Measurements from ENCODE around the gene F5. TPM values are rescaled to one million over a fixed set of nuclear protein-coding genes. Genes with fewer than 3 reads are reported as not detected.

The F5 gene
- total and polyA plus RNA-seq, 2 experiments from 2014 or later: 0.16 TPM; not detected in 1

GRCh38 chr1:169538998-169539871 lies 47.0 kb downstream of the F5 start:
- Histone ChIP-seq H3K79me2 (replicated peaks; ENCODE audit: insufficient read depth) (no peaks in the 10 kb centered on the region), H3K4me3 (no peak overlapping the region), H3K4me1 (ENCODE audit: insufficient read depth) (no peaks in the 10 kb centered on the region), H3K27ac (ENCODE audit: low read depth) (no peak overlapping the region), H3K36me3 (ENCODE audit: insufficient read depth) (no peaks in the 10 kb centered on the region), H3K27me3 (ENCODE audit: insufficient read depth) (no peaks in the 10 kb centered on the region), H3K4me2 (no peak overlapping the region), H2AFZ (no peak overlapping the region; the same call in 1 of the 2 replicates), H4K20me1 (replicated peaks; ENCODE audit: insufficient read depth) (no peaks in the 10 kb centered on the region), H3F3A (replicated peaks; ENCODE audit: low read depth) (no peaks in the 10 kb centered on the region), H3K9me2 (ENCODE audit: insufficient read depth) (no peaks in the 10 kb centered on the region)
- Mint-ChIP-seq H3K27ac (no peak overlapping the region), H3K36me3 (ENCODE audit: low read depth) (no peaks in the 10 kb centered on the region), H3K4me3 (no peak overlapping the region), H3K4me1 (no peaks in the 10 kb centered on the region), H3K9me3 (no peaks in the 10 kb centered on the region), H3K27me3 (ENCODE audit: insufficient read depth, low read depth, poor library complexity) (no peaks in the 10 kb centered on the region)
- DNase-seq (ENCODE audit: low spot score): no peak
- TF ChIP-seq ETS1 (IDR thresholded peaks at IDR 0.05) (no peak), ZNF114 (CRISPR knock-in tag; IDR thresholded peaks at IDR 0.05) (no peak), CREB1 (CRISPR knock-in tag; IDR thresholded peaks at IDR 0.05; ENCODE audit: low read depth) (no peak), EZH2phosphoT487 (IDR thresholded peaks at IDR 0.05; ENCODE audit: unreplicated experiment) (no peak), CTCF (conservative IDR thresholded peaks at IDR 0.05; ENCODE audit: low read depth in 2 of 2) (no peak), EZH2 (IDR thresholded peaks at IDR 0.05; ENCODE audit: low read depth, unreplicated experiment) (no peak), ZNF331 (CRISPR knock-in tag; IDR thresholded peaks at IDR 0.05; ENCODE audit: low read depth) (no peak), STAT1 (IDR thresholded peaks at IDR 0.05; ENCODE audit: unreplicated experiment) (no peak), POLR2AphosphoS5 (IDR thresholded peaks at IDR 0.05; ENCODE audit: low read depth) (no peak)
- ATAC-seq: no peak

GRCh38 chr1:169534653-169535052 lies 51.6 kb downstream of the F5 start:
- Histone ChIP-seq H3K79me2 (replicated peaks; ENCODE audit: insufficient read depth) (no peaks in the 10 kb centered on the region), H3K9me2 (ENCODE audit: insufficient read depth) (no peaks in the 10 kb centered on the region), H3K4me2 (no peak overlapping the region), H3K4me1 (ENCODE audit: insufficient read depth) (peaks cover 9% of the 10 kb centered on the region; the same call in 1 of the 2 replicates), H3K36me3 (ENCODE audit: insufficient read depth) (no peaks in the 10 kb centered on the region), H2AFZ (no peak overlapping the region), H3K4me3 (no peak overlapping the region), H3F3A (replicated peaks; ENCODE audit: low read depth) (no peaks in the 10 kb centered on the region), H3K27ac (ENCODE audit: low read depth) (no peak overlapping the region), H4K20me1 (replicated peaks; ENCODE audit: insufficient read depth) (no peaks in the 10 kb centered on the region), H3K27me3 (ENCODE audit: insufficient read depth) (no peaks in the 10 kb centered on the region)
- Mint-ChIP-seq H3K4me1 (peaks cover 10% of the 10 kb centered on the region), H3K4me3 (no peak overlapping the region), H3K27ac (no peak overlapping the region), H3K36me3 (ENCODE audit: low read depth) (no peaks in the 10 kb centered on the region), H3K9me3 (no peaks in the 10 kb centered on the region; the same call in 2 of the 3 replicates), H3K27me3 (ENCODE audit: insufficient read depth, low read depth, poor library complexity) (no peaks in the 10 kb centered on the region)
- ATAC-seq: no peak
- DNase-seq (ENCODE audit: low spot score): no peak
- no peak for TF ChIP-seq REST (IDR thresholded peaks at IDR 0.05; ENCODE audit: unreplicated experiment)
- TF ChIP-seq ETS1 (IDR thresholded peaks at IDR 0.05): no peak
- TF ChIP-seq ZNF331 (CRISPR knock-in tag; IDR thresholded peaks at IDR 0.05; ENCODE audit: low read depth): no peak
- TF ChIP-seq EZH2phosphoT487 (IDR thresholded peaks at IDR 0.05; ENCODE audit: unreplicated experiment): no peak
- TF ChIP-seq EZH2 (IDR thresholded peaks at IDR 0.05; ENCODE audit: low read depth, unreplicated experiment): no peak
- TF ChIP-seq ZNF114 (CRISPR knock-in tag; IDR thresholded peaks at IDR 0.05): no peak
- no peak for TF ChIP-seq NANOG (IDR thresholded peaks at IDR 0.05; ENCODE audit: borderline replicate concordance)
- no peak for TF ChIP-seq STAT1 (IDR thresholded peaks at IDR 0.05; ENCODE audit: unreplicated experiment)
